Activated T-cell treated with anti-CD3 and anti-CD28 coated beads for 1 hour (primary cell): Measurements from ENCODE around the gene SLC41A3.
"Not testable (repeated sequence)": the region's sequence is repeated elsewhere in the genome, so short reads cannot be mapped to it uniquely, and the experiment has no call there.

Experiments used
- DNase-seq: peaks from one replicate; pipeline ENCODE4 v3.0.0-alpha.2; 2020; ENCODE audit warnings: low read depth

The SLC41A3 gene

GRCh38 chr3:126082362-126083137 lies 1.4 kb downstream of the SLC41A3 start:
- no peak for DNase-seq

- DNase-seq, result no peak
These were observed 2.1 kb downstream of the SLC41A3 start for GRCh38 chr3:126081618-126082361.

GRCh38 chr3:126080970-126081369 lies 3.0 kb downstream of the SLC41A3 start:
- no peak for DNase-seq

- DNase-seq, result no peak
These were observed 5.1 kb downstream of the SLC41A3 start for GRCh38 chr3:126078866-126079265.

GRCh38 chr3:126077754-126078153 lies 6.2 kb downstream of the SLC41A3 start:
- DNase-seq, result no peak

GRCh38 chr3:126076140-126076539 lies 7.8 kb downstream of the SLC41A3 start:
- DNase-seq, result no peak

GRCh38 chr3:126070146-126070545 lies 13.8 kb downstream of the SLC41A3 start:
- no peak for DNase-seq

- DNase-seq, result no peak
These were observed 16.0 kb downstream of the SLC41A3 start for GRCh38 chr3:126067959-126068358.

- DNase-seq, result not testable (repeated sequence)
These were observed 17.2 kb downstream of the SLC41A3 start for GRCh38 chr3:126066676-126067075.

- DNase-seq, result no peak
These were observed 18.0 kb downstream of the SLC41A3 start for GRCh38 chr3:126065876-126066275.

GRCh38 chr3:126064627-126065258 lies 19.2 kb downstream of the SLC41A3 start:
- DNase-seq, result no peak

- DNase-seq, result no peak
These were observed 20.5 kb downstream of the SLC41A3 start for GRCh38 chr3:126063358-126063965.

- DNase-seq, result no peak
These were observed 22.5 kb downstream of the SLC41A3 start for GRCh38 chr3:126061301-126062032.

- DNase-seq, result no peak
These were observed 23.2 kb downstream of the SLC41A3 start for GRCh38 chr3:126060613-126061145.

GRCh38 chr3:126058666-126059065 lies 25.3 kb downstream of the SLC41A3 start:
- DNase-seq, result no peak

GRCh38 chr3:126057936-126058335 lies 26.0 kb downstream of the SLC41A3 start:
- DNase-seq, result no peak

GRCh38 chr3:126057501-126057819 lies 26.5 kb downstream of the SLC41A3 start:
- no peak for DNase-seq

- DNase-seq, result no peak
These were observed 27.0 kb downstream of the SLC41A3 start for GRCh38 chr3:126056681-126057500.

- DNase-seq, result no peak
These were observed 27.8 kb downstream of the SLC41A3 start for GRCh38 chr3:126056088-126056487.

- DNase-seq, result no peak
These were observed 29.1 kb downstream of the SLC41A3 start for GRCh38 chr3:126054870-126055269.
